Lower leg skin (tissue), 4 donors: ENCODE results near the gene S100P. TPM values are rescaled to one million over a fixed set of nuclear protein-coding genes. Genes with fewer than 3 reads are reported as not detected.

Experiments used
- DNase-seq, 2 donors: peaks; one replicate each; pipeline ENCODE4 v3.0.0-alpha.2; 2019; ENCODE audit warnings: low spot score in 2 of 2
- H3K4me3 ChIP-seq: fragments of 200-600 bp; sonication (generic); 2 replicates; pipeline ENCODE4 v1.5.1; 2017; ENCODE audit warnings: mild to moderate bottlenecking, low read depth; ENCODE audit not compliant: poor library complexity, severe bottlenecking
- POLR2A ChIP-seq, 2 donors: fragments of 450-650 bp; IDR thresholded peaks; one replicate each; pipeline ENCODE4 v1.6.1; 2016 to 2017; ENCODE audit warnings: antibody characterized with exemption in 2 of 2, mild to moderate bottlenecking in 1 of 2, moderate library complexity in 1 of 2
- WGBS, 2 donors: methylation state at CpG; one replicate each; pipeline ENCODE4 v1.1.5; 2018; 5-methylcytosine and 5-hydroxymethylcytosine counted together
- intact Hi-C: fragments of 100-400 bp; cut with DNase I; formaldehyde crosslinking; loops from one replicate; pipeline ENCODE4 v1.15.0; 2023; ENCODE audit warnings: low total_unique reads
- total RNA-seq, 4 donors: library from RNA; depleted of rRNA; stranded (reverse); fragments of >200 nt; gene quantifications; one replicate each; pipeline ENCODE4 v1.1.0, GENCODE V29; 2016
- TF ChIP-seq, protein P1 (sequence below), 3 donors: fragments of 450-650 bp; IDR thresholded peaks; one replicate each; pipeline ENCODE4 v1.5.1; 2016; ENCODE audit warnings: antibody characterized with exemption in 3 of 3, mild to moderate bottlenecking in 3 of 3, moderate library complexity in 2 of 3

S100P gene
- total RNA-seq, 4 donors from 2014 or later: 5.3 to 43.7 (median 15.7) TPM

- no peak overlapping the region for H3K4me3 ChIP-seq
- TF ChIP-seq, protein P1, sequence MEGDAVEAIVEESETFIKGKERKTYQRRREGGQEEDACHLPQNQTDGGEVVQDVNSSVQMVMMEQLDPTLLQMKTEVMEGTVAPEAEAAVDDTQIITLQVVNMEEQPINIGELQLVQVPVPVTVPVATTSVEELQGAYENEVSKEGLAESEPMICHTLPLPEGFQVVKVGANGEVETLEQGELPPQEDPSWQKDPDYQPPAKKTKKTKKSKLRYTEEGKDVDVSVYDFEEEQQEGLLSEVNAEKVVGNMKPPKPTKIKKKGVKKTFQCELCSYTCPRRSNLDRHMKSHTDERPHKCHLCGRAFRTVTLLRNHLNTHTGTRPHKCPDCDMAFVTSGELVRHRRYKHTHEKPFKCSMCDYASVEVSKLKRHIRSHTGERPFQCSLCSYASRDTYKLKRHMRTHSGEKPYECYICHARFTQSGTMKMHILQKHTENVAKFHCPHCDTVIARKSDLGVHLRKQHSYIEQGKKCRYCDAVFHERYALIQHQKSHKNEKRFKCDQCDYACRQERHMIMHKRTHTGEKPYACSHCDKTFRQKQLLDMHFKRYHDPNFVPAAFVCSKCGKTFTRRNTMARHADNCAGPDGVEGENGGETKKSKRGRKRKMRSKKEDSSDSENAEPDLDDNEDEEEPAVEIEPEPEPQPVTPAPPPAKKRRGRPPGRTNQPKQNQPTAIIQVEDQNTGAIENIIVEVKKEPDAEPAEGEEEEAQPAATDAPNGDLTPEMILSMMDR (IDR thresholded peaks at IDR 0.05): no peak
- TF ChIP-seq POLR2A (IDR thresholded peaks at IDR 0.05): no peak
- 85% methylated on average over 10 of the region's 10 CpGs for WGBS, 2 donors
- no peak for DNase-seq
- intact Hi-C loops: no loop called here
Observed at GRCh38 chr4:6680372-6681034, 13.2 kb upstream of the S100P start.

GRCh38 chr4:6681191-6681590 is 12.5 kb upstream of the S100P start:
- TF ChIP-seq POLR2A (IDR thresholded peaks at IDR 0.05): no peak
- TF ChIP-seq, protein P1 (IDR thresholded peaks at IDR 0.05): no peak
- DNase-seq: no peak
- no peak overlapping the region for H3K4me3 ChIP-seq
- 72 to 92% methylated on average over 8 to 9 of the region's 9 CpGs for WGBS, 2 donors
- intact Hi-C loops: no loop called here

DNA sequence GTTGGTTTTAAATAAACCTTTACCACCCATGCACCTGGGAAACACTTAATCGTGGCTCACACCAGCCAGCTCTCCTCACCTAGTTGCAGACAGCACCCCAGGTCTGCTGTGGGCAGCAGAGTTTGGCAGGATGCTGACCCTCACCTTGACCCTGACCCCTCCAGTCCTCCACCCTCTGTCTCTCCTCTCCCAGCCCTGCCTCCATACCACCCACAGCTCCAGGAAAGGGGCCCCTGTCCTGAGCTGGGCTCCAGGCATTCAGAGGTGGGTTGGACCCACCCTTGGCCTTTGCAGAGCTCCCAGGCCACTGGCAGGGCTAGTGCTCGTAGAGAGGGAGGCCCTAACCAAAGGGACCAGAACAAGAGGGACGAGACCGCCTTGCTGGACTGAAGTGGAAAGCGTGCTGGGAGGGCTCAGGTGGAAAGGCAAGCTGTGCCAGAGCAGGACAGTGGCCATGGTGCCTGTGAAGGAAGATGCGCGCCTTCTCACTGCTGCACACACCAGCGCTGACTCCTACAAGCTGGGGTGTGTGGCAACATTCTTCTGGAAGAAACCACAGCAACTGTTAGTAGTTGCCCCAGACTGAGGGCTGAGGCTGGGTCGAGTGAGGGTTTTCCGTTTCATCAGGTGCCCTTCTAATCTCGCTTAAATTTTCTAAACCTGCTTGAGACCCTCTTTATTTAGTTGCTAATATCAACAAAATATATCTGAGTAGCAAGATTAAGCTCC is 10.7 kb upstream of the S100P start:
- no peak overlapping the region for H3K4me3 ChIP-seq
- 77 to 85% methylated on average over 11 of the region's 11 CpGs for WGBS, 2 donors
- no peak for DNase-seq
- no peak for TF ChIP-seq POLR2A (IDR thresholded peaks at IDR 0.05)
- intact Hi-C loops: no loop called here

- DNase-seq: no peak
- intact Hi-C loops: no loop called here
- TF ChIP-seq POLR2A (IDR thresholded peaks at IDR 0.05): no peak
- TF ChIP-seq, protein P1 (IDR thresholded peaks at IDR 0.05): no peak
- 93 to 95% methylated on average over 11 of the region's 11 CpGs for WGBS, 2 donors
- no peak overlapping the region for H3K4me3 ChIP-seq
Observed at GRCh38 chr4:6684656-6685055, 9.0 kb upstream of the S100P start.

- DNase-seq: no peak
- 81 to 94% methylated on average over 4 of the region's 4 CpGs for WGBS, 2 donors
- no peak overlapping the region for H3K4me3 ChIP-seq
- TF ChIP-seq POLR2A (IDR thresholded peaks at IDR 0.05): no peak
- TF ChIP-seq, protein P1 (IDR thresholded peaks at IDR 0.05): no peak
- intact Hi-C loops: no loop called here
Observed at GRCh38 chr4:6686104-6686787, 7.4 kb upstream of the S100P start.
